ENCODE results near the gene NOC2L.
A peak's percentile ranks its signal among the peaks of the same experiment; 100 is the strongest.

NOC2L gene

DNA sequence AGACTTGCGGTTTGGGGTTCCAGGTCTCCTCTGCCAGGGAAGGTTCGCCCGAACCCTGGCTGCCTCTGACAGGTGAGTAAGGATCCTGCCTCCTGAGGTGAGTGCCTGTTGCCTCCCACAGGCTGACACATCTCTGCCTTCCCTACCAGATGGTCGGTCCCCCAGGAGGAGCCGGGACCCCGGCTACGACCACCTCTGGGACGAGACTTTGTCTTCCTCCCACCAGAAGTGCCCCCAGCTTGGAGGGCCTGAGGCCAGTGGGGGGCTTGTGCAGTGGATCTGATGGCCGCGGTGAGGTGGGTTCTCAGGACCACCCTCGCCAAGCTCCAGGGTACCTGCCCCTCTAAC lies 15.2 kb upstream of the NOC2L start:
- DNase-seq: no peak

DNA sequence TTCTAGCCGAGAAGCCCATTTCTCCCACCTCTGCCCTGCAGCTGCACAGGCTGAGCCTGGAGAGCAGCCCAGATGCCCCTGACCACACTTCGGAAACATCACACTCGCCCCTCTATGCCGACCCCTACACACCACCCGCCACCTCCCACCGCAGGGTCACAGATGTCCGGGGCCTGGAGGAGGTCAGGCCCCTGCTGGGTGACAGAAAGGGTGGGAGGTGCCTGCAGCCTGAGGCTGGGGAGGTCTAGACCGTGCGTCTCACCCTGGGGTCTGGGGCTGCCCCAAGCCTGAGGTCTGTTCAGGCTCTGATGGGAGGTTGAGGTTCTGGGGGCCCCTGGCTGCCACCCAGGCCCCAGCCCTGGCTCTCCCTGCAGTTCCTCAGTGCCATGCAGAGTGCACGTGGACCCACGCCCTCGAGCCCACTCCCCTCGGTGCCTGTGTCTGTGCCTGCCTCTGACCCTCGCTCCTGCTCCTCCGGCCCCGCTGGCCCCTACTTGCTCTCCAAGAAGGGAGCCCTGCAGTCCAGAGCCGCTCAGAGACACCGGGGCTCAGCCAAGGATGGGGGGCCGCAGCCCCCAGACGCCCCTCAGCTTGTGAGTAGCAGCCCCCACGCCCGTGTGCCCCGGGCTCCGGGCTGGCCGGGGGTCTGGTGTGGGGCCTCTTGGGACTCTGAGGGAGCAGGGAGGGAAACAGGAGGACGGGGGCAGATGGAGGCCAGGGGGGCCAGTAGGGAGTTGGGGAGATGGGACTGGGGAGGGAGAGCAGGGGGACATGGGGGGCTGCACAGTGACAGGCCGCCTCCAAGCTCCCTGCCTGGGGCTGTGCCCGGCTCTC lies 14.6 kb upstream of the NOC2L start:
- DNase-seq: no peak

DNA sequence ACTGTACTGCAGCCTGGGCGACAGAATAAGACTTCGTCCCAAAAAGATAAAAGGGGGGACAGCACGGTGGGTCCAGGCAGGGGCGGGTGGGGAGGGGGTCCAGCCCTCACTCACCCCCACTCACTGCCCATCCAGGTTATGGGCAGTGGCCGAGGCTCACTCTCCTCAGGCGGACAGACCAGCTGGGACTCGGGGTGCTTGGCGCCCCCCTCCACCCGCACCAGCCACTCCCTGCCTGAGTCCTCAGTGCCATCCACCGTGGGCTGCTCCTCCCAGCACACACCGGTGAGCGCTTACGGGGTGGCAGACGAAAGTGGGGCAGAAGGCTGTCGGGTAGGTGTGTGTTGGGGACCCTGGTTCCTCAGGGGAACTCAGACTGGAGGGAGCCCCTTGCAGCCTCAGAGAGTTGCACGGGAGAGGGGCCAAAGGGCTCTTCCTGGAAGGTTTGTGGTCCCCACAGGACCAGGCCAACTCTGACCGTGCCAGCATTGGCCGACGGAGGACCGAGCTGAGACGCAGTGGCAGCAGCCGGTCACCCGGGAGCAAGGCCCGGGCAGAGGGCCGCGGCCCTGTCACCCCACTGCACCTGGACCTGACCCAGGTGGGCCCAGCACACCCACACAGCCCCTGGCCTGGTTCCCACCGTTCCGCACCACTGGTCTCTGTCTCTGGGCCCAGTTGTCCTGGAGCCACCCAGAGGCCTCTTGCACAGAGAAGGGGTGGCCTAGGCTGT lies 13.8 kb upstream of the NOC2L start:
- DNase-seq: no peak

DNA sequence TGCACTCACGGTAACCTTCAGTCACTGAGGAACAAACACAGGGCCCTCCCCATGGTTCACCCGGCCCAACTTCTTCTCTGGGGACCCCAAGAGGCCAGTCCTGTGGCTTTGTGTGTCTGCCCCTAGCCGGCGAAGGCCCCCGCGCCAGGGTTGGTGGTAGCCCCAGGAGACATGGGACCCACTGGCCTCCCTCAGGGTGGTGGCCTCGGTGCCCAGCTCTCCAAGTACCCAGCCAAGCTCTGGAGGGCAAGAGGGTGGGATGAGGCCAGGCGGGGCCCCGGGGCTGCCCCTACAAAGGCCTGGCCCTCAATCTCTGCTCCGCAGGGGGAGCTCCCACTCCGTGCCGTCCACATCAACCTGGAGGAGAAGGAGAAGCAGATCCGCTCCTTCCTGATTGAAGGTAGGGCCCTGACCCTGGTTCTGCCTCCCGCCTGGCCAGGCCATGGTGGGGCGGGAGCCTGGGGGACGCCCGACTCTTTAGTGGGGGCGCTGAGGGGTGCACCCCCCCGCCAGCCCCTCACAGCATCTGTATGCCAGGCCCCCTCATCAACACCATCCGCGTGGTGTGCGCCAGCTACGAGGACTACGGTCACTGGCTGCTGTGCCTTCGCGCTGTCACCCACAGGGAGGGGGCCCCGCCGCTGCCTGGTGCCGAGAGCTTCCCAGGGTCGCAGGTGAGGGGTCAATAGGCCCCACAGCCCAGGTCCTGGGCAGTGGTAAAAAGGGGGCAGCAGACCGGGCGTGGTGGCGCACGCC lies 12.9 kb upstream of the NOC2L start:
- DNase-seq: no peak

DNA sequence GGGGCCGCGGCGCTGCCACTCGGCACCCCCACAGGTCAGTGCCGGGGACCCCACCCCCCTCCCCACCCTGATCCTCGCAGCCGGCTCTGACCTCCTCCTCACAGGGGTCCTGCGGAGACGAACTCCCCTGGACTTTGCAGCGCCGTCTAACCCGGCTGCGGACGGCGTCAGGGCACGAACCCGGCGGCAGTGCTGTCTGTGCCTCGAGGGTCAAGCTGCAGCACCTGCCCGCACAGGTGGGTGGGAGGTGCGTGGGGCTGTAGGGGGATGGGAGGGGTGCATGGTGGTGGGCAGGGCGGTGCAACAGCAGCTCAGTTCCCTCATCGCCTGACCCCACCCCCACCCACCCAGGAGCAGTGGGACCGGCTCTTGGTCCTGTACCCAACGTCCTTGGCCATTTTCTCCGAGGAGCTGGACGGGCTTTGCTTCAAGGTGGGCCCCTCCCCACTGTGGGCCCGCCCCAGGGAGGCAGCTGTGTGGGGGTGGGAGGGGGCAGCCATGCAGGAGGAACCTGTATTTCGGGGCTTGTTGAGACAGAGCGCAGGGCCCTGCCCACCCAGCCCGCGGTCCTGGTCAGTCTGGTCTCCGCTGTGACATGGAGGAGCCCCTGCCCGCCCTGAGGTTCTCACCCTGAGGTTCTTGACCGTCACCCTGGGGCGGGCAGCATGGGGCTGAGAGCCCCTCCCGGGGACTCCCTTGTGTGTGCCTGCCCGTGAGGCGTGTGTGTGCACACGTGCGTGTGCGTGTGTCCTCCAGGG lies 12.1 kb upstream of the NOC2L start:
- DNase-seq: no peak

DNA sequence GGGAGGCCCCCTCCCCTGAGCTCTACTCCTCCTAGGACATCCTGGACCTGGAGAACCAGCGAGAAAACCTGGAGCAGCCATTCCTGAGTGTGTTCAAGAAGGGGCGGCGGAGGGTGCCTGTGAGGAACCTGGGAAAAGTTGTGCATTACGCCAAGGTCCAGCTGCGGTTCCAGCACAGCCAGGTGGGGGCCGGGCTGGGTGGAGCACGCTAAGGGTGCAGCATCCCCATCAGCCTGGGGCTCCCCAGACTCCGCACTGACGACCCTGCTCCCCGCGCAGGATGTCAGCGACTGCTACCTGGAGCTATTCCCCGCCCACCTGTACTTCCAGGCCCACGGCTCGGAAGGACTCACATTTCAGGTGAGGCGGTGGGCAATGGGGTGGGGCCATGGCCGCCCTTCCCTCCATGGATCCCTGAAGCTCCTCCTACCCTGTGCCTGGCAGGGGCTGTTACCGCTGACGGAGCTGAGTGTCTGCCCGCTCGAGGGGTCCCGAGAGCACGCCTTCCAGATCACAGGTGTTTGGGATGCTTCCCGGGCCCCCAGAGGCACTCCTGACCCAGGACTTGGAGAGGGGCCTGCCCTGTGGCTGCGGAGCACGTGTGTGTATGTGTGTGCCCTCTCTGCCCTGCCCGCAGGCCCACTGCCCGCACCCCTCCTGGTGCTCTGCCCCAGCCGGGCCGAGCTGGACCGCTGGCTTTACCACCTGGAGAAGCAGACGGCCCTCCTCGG lies 11.4 kb upstream of the NOC2L start:
- no peak for DNase-seq

DNA sequence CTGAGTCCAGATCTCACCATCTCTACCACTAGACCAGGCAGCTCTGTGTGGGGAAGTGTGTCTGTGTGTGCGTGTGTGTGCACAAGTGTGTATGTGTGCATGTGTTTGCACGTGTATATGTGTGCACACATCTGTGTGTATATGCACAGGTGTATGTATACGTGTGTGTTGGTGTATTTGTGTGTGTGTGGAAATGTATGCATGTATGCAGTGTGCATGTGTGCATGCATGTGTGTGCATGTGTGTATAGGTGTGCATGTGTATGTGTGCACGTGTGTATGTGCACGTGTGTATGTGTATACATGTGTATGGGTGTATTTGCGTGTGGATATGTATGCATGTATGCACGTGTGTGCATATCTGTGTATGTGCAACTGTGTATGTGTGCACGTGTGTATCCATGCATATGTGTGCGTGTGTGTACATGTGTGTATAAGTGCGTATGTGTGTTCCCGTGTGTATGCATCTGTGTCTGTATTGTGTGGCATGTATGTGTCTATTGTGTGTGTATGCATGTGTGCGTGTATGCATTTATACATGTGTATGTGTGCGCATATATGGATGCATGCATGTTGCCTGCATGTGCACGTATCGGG lies 10.3 kb upstream of the NOC2L start:
- DNase-seq: no peak

DNA sequence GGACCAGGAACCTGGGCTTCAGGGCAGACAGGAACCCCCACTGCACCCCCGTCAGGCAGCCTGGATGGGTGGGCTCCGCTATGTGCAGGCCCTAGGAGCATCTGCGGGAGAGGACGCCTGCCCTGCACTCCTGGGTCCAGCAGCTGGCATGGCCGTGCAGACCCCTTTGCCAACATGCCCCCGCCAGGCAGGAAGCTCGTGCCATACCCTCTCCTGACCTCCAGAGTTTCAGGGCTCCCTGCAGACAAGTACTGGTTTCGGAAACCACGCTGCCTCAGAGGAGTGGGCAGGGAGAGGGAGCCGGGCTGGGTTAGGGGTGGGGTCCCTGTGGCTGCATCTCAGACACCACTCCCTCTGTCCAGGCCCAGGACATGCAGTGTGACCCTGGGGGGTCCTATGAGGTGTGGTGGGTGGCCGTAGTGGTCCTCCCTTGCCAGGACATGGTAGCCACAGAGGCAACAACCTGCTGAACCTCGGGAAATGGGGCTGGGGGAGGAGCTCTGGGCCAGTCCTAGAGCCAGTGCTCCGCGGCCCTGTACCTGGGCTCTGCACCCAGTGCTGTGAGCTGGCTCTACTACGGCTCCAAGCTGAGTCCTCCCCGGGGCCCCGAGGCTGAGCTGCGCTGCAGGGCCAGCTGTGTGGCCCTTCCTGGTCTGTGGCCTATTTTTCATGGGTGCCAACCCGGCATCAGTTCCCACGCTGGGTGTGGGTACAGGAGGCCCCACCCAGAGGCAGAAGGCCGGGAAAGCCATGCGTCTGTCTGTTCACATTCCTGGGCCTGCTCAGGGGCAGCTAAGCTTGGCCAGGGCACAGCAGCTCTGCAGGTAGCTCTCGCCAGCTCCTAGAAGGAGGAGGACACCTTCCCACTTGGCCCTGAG lies 8.6 kb upstream of the NOC2L start:
- no peak for DNase-seq

DNA sequence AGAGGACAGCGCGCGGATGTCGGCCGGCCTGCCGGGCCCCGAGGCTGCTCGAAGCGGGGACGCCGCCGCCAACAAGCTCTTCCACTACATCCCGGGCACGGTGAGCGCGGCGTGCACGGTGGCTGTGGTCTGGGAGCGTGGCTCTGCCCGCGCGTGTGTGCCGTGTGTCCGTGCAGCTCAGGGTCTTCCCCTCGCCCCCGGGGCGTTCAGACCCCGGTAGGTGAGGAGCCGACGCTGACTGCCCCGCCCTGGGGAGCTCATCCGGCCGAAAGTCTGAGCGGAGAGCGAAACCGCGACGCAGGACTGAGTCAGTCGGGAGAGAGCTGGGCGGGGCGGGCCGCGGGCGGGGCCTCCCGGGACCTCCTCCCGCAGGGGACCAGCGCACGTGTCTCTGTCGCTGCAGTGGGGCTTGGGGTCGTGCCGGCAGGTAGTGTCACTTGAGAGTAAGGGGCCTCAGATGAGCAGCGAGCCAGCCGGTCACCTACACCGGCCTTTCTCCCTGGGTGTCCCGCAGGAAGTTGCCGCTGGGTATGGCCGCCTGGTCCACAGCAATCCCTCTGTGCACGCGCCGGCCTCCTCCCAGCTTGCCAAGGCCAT lies 7.7 kb upstream of the NOC2L start:
- DNase-seq: peak; percentile 21

DNA sequence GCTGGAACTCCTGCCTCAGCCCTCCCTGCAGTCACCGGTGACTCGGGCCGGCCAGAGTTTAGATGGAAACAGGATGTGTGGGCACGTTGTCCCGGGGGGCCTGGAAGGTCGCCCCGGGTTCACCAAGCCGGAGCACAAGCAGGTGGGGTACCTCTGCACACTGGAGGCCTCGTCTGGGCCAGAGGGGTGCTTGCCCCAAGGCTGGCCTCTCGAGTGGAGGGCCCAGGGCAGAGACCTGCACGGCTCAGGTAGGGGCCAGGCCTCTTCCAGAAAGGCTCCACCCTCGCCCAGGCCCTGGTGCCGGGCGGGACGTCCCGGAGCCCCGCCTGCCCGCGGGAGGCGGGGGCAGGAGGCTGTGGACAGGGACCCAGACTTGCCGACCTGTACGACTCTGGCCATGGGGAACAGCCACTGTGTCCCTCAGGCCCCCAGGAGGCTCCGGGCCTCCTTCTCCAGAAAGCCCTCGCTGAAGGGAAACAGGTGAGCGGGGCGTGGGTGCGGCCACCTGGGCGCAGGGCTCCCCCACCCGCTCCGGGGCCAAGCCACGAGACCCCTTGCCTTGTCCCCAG lies 7.2 kb upstream of the NOC2L start, which contains the start of gene PLEKHN1:
Gene PLEKHN1, plus strand, starts transcription at position 348 of the 569 bp plus-strand sequence. Its CDS starts 50 bp downstream, at position 398.
- DNase-seq: no peak

DNA sequence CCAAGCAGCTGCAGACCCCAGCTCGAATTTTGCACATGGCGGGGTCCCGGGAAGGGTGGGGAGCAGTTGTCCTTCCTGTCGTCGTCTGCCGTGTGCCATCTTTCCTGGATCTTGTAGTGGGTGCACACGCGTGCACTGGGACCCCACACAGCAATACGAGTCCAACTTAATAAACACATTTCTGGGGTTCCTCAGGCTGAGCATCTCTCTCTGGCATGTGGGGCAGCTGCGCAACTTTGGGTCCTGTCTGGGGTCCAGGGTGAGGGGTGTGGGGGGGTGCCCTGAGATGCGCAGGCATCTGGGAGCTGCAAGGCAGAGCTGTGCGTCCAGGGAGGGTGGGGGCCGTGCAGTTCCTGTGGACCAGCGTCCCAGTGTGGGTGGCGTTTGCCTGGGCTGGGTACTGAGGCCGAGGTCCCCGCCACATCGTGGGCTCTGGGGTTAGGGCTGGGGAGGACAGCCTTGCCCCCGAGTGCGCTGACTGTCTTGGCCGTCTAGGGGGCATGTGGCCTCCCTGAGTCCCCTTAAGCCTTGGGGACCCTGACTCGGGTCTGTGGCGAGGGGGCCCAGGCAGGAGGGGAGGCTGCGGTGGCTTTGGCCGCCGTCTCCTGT lies 6.6 kb upstream of the NOC2L start:
- no peak for DNase-seq

DNA sequence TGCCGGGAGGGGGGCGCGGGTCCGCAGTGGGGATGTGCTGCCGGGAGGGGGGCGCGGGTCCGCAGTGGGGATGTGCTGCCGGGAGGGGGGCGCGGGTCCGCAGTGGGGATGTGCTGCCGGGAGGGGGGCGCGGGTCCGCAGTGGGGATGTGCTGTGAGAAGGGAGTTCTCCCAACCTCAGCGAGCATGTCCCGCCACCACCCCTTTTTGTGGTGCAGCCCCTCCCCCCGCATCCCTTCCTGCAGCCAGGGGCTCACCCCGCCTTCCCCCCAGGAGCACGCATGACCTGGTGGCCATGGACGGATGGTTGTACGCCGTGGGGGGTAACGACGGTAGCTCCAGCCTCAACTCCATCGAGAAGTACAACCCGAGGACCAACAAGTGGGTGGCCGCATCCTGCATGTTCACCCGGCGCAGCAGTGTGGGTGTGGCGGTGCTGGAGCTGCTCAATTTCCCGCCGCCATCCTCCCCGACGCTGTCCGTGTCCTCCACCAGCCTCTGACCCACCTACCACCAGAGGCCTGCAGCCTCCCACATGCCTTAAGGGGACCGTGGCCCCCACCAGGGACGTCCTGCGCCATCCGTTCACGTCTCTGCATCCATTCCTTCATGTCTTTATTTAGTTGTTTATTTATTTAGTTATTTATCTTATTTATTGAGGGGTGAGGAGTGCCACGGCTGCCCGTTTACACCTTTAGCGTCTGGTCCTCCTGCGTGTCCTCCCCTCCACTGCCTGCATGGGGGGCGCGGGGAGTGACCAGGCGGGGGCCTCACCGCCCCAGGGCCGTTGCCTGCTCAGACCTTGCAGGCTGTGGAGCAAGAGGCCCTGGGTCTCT lies 5.9 kb upstream of the NOC2L start:
- DNase-seq: no peak

DNA sequence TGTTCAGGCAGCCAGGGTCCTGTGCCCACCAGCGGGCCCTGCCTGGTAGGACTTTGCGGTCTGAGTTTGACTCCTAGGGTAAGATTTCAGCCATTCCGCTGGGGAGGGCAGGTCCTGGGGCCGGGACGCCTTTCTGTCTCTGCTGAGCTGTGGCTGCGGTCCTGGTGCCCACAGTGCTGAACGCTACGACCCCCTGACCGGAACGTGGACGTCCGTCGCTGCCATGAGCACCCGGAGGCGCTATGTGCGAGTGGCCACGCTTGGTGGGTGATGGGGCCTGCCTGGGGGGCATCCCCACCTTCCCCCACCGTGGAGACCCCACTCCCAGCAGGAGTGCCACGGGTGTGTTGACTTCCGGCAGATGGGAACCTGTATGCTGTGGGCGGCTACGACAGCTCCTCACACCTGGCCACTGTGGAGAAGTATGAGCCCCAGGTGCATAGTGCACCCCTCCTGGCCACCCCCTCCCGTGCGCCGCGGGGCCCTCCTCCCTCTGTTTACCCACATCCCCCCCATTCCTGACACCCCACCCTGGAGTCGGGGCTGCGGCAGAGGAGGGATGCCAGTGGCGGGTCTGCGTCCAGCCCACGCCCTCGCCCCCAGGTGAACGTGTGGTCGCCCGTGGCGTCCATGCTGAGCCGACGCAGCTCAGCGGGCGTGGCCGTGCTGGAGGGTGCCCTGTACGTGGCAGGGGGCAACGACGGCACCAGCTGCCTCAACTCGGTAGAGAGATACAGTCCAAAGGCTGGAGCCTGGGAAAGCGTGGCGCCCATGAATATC lies 4.9 kb upstream of the NOC2L start:
- no peak for DNase-seq

DNA sequence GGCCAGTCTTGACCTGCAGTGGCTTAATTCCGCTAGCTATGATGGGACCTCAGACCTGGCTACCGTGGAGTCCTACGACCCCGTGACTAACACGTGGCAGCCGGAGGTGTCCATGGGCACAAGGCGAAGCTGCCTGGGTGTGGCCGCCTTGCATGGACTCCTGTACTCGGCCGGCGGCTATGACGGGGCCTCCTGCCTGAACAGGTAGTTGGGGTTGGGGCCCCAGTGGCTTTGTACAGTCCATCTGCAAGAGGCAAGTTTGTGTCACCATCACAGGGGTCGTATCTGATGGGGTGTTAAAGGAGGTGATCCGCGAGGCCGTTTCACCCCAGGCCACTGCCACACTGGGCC lies 4.2 kb upstream of the NOC2L start:
- no peak for DNase-seq

DNA sequence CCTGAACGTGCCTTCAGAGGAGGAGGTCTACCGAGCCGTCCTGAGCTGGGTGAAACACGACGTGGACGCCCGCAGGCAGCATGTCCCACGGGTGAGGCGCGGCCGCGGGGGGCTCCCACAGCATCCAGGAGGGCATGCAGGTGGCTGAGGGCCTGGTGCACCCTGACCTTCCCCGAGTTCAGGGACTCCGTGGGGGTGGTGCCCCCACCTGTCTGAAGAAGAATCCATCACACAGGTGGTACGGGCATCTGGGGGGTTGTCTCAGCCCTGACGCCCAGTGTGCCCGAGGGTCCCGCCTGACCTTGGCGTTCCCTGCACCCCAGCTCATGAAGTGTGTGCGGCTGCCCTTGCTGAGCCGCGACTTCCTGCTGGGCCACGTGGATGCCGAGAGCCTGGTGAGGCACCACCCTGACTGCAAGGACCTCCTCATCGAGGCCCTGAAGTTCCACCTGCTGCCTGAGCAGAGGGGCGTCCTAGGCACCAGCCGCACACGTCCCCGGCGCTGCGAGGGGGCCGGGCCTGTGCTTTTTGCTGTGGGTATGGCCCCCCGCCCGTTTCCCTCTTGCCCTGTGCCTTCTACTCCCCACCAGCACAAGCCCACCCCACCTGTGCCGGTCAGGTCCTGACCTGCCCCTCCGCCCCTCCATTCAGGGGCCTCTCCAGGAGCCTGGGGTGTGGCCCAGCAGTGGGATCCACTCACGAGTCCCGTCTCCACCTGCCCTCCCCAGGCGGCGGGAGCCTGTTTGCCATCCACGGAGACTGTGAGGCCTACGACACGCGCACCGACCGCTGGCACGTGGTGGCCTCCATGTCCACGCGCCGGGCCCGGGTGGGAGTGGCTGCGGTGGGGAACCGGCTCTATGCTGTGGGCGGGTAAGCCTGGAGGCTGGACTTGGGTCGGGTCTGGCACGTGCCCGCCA lies 3.6 kb upstream of the NOC2L start:
- no peak for DNase-seq

DNA sequence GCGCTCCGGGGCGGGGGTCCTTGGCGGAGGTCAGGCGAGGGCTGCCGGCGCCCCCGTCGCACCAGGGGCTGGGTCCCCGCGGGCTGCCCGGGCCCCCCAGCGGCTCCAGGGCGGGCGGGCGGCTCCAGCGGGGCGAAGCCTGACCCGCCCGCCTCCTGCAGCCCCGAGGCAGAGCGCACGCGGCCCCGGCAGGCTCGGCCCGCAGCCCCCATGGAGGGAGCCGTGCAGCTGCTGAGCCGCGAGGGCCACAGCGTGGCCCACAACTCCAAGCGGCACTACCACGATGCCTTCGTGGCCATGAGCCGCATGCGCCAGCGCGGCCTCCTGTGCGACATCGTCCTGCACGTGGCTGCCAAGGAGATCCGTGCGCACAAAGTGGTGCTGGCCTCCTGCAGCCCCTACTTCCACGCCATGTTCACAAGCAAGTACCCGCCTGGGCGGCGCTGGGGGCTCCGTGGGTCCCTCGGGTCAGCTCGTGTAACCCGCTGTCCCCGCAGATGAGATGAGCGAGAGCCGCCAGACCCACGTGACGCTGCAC lies 2.1 kb upstream of the NOC2L start:
- DNase-seq: no peak
